Measurements from ENCODE around the gene STAM.

DNA sequence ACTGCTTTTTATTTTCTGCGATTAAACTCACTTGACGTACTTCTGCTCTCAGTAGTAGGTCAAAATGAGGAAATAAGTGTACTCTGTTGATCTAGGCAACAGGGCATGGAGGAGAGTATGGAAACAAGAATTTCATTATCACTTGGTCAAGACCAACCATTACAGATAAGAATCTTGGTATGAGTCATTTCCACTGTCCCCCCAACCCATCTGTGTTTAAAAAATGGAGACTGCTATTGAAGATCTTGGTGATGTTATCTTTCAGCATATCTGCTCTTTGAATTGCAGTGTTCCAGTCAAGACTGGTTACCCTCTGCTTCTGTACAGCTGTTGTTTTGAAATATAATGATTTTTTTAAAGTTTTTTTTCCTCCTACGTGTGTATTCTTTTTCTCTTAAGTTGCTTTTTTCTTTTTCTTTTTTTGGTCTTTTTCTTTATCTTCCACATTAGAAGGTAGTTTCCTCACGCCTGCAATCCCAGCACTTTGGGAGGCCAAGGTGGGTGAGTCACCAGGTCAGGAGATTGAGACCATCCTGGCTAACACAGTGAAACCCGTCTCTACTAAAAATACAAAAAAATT, 11.7 kb downstream of the STAM start:
- TF ChIP-seq, protein P1, sequence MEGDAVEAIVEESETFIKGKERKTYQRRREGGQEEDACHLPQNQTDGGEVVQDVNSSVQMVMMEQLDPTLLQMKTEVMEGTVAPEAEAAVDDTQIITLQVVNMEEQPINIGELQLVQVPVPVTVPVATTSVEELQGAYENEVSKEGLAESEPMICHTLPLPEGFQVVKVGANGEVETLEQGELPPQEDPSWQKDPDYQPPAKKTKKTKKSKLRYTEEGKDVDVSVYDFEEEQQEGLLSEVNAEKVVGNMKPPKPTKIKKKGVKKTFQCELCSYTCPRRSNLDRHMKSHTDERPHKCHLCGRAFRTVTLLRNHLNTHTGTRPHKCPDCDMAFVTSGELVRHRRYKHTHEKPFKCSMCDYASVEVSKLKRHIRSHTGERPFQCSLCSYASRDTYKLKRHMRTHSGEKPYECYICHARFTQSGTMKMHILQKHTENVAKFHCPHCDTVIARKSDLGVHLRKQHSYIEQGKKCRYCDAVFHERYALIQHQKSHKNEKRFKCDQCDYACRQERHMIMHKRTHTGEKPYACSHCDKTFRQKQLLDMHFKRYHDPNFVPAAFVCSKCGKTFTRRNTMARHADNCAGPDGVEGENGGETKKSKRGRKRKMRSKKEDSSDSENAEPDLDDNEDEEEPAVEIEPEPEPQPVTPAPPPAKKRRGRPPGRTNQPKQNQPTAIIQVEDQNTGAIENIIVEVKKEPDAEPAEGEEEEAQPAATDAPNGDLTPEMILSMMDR (IDR thresholded peaks at IDR 0.05) = no peak
- TF ChIP-seq POLR2A (IDR thresholded peaks at IDR 0.05) = no peak
